ENCODE measurements around the gene PLCB2. TPM values are rescaled to one million over a fixed set of nuclear protein-coding genes. Genes with fewer than 3 reads are reported as not detected.

The PLCB2 gene
- polyA plus RNA-seq, 1 of the 3 experiments (the other 2 are of a cell fraction), result 0.15 TPM

DNA sequence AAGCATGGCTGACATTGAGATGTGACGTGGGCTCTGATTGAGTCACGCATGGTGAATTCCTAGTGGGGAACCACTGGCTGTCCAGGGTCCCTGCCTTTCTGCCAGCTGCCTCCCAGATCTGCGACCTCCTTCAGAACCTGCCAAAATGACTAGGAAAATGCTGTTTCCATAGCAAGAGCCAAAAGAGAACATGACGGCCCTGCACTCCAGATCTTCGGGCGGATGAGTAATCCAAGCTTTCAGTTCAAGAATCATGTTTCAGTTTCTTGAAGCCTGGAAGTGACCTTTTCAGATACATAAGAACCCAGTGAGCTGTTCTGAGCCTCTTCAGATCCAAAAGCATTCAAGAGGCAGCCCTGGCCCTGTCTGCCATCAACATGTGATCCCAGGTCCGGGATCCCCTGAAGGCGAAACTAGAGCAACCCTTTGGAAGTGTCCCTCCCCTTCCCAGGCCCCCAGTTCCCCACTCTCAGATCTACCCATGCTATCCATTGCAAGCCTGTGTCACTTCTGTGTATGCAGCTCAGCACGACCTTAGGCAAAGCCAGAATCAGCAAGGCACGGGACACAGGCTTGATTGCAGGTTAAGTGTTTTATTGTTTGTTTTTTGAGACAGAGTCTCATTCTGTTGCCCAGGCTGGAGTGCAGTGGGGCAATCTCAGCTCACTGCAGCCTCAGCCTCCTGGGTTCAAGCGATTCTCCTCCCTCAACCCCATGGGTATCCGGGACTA, 44.5 kb downstream of the PLCB2 start:
- DNase-seq, result no peak
- peak overlapping the region; percentile 13; the same call in 1 of the 2 replicates for H3K4me2 ChIP-seq
- CTCF ChIA-PET, result interaction anchor here (1.2 to 25.6 kb wide), 7 partner anchors 10 to 219 kb away, joined by 3 to 868 read pairs (median 61); partner anchors contain the start of gene PAK6

More for the DNA sequence above, 44.5 kb downstream of the PLCB2 start:
- Histone ChIP-seq H3K27ac (ENCODE audit: low read depth in 2 of 2, low read length in 1 of 2) (peak overlapping the region in 1 of 2 experiments; percentile 46; a peak in 1 of 4 replicates), H3K36me3 (replicated peaks in 1 of 2; ENCODE audit: control insufficient read depth in 1 of 2, insufficient read depth in 2 of 2, low read length in 1 of 2) (no peaks in the 10 kb centered on the region), H4K20me1 (ENCODE audit: insufficient read depth) (no peaks in the 10 kb centered on the region), H3K9me2 (no peaks in the 10 kb centered on the region), H3K9me3 (no peaks in the 10 kb centered on the region), H3K4me1 (ENCODE audit: control insufficient read depth in 1 of 2, insufficient read depth in 2 of 2, low read depth in 1 of 2, low read length in 1 of 2) (no peaks in the 10 kb centered on the region; a peak in 1 of 4 replicates), H3K79me2 (ENCODE audit: insufficient read depth) (no peaks in the 10 kb centered on the region), H3K27me3 (ENCODE audit: insufficient read depth) (no peaks in the 10 kb centered on the region), H3F3A (replicated peaks; ENCODE audit: insufficient read depth) (peaks cover 9% of the 10 kb centered on the region), H3K9ac (no peak overlapping the region), H3K4me3 (ENCODE audit: low read depth in 2 of 2, low read length in 1 of 2) (no peak overlapping the region), H2AFZ (ENCODE audit: low read depth) (no peak overlapping the region; the same call in 1 of the 2 replicates)
- WGBS (ENCODE audit: low lambda C conversion rate), result 71% methylated on average over 11 of the region's 12 CpGs
- POLR2A ChIA-PET, result no interaction called here
- TF ChIP-seq RCOR1 (IDR thresholded peaks at IDR 0.05; ENCODE audit: low read length), result no peak
- TF ChIP-seq MEF2A (IDR thresholded peaks at IDR 0.05; ENCODE audit: borderline replicate concordance, low read depth), result no peak
- no peak for TF ChIP-seq FOXM1 (IDR thresholded peaks at IDR 0.05; ENCODE audit: low read depth)
- no peak for TF ChIP-seq SMC3 (IDR thresholded peaks at IDR 0.05; ENCODE audit: low read depth, low read length)
- TF ChIP-seq, protein P1, sequence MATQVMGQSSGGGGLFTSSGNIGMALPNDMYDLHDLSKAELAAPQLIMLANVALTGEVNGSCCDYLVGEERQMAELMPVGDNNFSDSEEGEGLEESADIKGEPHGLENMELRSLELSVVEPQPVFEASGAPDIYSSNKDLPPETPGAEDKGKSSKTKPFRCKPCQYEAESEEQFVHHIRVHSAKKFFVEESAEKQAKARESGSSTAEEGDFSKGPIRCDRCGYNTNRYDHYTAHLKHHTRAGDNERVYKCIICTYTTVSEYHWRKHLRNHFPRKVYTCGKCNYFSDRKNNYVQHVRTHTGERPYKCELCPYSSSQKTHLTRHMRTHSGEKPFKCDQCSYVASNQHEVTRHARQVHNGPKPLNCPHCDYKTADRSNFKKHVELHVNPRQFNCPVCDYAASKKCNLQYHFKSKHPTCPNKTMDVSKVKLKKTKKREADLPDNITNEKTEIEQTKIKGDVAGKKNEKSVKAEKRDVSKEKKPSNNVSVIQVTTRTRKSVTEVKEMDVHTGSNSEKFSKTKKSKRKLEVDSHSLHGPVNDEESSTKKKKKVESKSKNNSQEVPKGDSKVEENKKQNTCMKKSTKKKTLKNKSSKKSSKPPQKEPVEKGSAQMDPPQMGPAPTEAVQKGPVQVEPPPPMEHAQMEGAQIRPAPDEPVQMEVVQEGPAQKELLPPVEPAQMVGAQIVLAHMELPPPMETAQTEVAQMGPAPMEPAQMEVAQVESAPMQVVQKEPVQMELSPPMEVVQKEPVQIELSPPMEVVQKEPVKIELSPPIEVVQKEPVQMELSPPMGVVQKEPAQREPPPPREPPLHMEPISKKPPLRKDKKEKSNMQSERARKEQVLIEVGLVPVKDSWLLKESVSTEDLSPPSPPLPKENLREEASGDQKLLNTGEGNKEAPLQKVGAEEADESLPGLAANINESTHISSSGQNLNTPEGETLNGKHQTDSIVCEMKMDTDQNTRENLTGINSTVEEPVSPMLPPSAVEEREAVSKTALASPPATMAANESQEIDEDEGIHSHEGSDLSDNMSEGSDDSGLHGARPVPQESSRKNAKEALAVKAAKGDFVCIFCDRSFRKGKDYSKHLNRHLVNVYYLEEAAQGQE (IDR thresholded peaks at IDR 0.05; ENCODE audit: low read depth, low read length), result no peak
- no peak for TF ChIP-seq RAD21 (IDR thresholded peaks at IDR 0.05; ENCODE audit: low read length)
- TF ChIP-seq NFIC (IDR thresholded peaks at IDR 0.05; ENCODE audit: borderline replicate concordance), result peak; percentile 21; the same call in 1 of the 2 replicates
- TF ChIP-seq SIN3A (IDR thresholded peaks at IDR 0.05; ENCODE audit: borderline replicate concordance, low read depth, low read length), result no peak
- TF ChIP-seq, protein P2, sequence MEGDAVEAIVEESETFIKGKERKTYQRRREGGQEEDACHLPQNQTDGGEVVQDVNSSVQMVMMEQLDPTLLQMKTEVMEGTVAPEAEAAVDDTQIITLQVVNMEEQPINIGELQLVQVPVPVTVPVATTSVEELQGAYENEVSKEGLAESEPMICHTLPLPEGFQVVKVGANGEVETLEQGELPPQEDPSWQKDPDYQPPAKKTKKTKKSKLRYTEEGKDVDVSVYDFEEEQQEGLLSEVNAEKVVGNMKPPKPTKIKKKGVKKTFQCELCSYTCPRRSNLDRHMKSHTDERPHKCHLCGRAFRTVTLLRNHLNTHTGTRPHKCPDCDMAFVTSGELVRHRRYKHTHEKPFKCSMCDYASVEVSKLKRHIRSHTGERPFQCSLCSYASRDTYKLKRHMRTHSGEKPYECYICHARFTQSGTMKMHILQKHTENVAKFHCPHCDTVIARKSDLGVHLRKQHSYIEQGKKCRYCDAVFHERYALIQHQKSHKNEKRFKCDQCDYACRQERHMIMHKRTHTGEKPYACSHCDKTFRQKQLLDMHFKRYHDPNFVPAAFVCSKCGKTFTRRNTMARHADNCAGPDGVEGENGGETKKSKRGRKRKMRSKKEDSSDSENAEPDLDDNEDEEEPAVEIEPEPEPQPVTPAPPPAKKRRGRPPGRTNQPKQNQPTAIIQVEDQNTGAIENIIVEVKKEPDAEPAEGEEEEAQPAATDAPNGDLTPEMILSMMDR (IDR thresholded peaks at IDR 0.05), result no peak
- TF ChIP-seq, protein P3, sequence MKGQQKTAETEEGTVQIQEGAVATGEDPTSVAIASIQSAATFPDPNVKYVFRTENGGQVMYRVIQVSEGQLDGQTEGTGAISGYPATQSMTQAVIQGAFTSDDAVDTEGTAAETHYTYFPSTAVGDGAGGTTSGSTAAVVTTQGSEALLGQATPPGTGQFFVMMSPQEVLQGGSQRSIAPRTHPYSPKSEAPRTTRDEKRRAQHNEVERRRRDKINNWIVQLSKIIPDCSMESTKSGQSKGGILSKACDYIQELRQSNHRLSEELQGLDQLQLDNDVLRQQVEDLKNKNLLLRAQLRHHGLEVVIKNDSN (IDR thresholded peaks at IDR 0.05; ENCODE audit: borderline replicate concordance, low read depth), result no peak
- TF ChIP-seq, protein P4, sequence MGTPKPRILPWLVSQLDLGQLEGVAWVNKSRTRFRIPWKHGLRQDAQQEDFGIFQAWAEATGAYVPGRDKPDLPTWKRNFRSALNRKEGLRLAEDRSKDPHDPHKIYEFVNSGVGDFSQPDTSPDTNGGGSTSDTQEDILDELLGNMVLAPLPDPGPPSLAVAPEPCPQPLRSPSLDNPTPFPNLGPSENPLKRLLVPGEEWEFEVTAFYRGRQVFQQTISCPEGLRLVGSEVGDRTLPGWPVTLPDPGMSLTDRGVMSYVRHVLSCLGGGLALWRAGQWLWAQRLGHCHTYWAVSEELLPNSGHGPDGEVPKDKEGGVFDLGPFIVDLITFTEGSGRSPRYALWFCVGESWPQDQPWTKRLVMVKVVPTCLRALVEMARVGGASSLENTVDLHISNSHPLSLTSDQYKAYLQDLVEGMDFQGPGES (IDR thresholded peaks at IDR 0.05; ENCODE audit: low read depth, low read length), result no peak
- peak; percentile 14; the same call in 1 of the 2 replicates for TF ChIP-seq JUND (IDR thresholded peaks at IDR 0.05)
- TF ChIP-seq TEAD4 (IDR thresholded peaks at IDR 0.05; ENCODE audit: borderline replicate concordance, insufficient read depth), result no peak
- TF ChIP-seq POLR2AphosphoS5 (IDR thresholded peaks at IDR 0.05; ENCODE audit: low read depth, low read length), result no peak
- TF ChIP-seq TCF12 (IDR thresholded peaks at IDR 0.05), result no peak
- peak; percentile 38; the same call in 1 of the 2 replicates for TF ChIP-seq FOSL2 (IDR thresholded peaks at IDR 0.05; ENCODE audit: borderline replicate concordance, low read depth)
- no peak for TF ChIP-seq GATA2 (CRISPR knock-in tag; IDR thresholded peaks at IDR 0.05)
- TF ChIP-seq, protein P5, sequence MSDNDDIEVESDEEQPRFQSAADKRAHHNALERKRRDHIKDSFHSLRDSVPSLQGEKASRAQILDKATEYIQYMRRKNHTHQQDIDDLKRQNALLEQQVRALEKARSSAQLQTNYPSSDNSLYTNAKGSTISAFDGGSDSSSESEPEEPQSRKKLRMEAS (IDR thresholded peaks at IDR 0.05; ENCODE audit: low read depth), result peak; percentile 30; the same call in 1 of the 2 replicates
- no peak for TF ChIP-seq EP300 (IDR thresholded peaks at IDR 0.05; ENCODE audit: borderline replicate concordance in 1 of 2, low read depth in 1 of 2, low read length in 1 of 2)
- TF ChIP-seq, protein P6, sequence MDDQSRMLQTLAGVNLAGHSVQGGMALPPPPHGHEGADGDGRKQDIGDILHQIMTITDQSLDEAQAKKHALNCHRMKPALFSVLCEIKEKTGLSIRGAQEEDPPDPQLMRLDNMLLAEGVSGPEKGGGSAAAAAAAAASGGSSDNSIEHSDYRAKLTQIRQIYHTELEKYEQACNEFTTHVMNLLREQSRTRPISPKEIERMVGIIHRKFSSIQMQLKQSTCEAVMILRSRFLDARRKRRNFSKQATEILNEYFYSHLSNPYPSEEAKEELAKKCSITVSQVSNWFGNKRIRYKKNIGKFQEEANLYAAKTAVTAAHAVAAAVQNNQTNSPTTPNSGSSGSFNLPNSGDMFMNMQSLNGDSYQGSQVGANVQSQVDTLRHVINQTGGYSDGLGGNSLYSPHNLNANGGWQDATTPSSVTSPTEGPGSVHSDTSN (IDR thresholded peaks at IDR 0.05), result no peak
- no peak for TF ChIP-seq RFX5 (IDR thresholded peaks at IDR 0.05; ENCODE audit: low read length)
- no peak for TF ChIP-seq RXRA (IDR thresholded peaks at IDR 0.05; ENCODE audit: borderline replicate concordance, low read depth)

All from SK-N-SH (cell line).